Liver (tissue), 9 donors: Measurements from ENCODE around the gene NPAS1. TPM values are rescaled to one million over a fixed set of nuclear protein-coding genes. Genes with fewer than 3 reads are reported as not detected.

Source experiments
- DNase-seq: peaks from one replicate; pipeline ENCODE4 v3.0.0-alpha.2; 2017; ENCODE audit warnings: low spot score
- H3K27ac ChIP-seq, 2 donors: one replicate each; pipeline ENCODE4 v1.7.0; 2013; ENCODE audit warnings: inconsistent platforms in 2 of 2, low read length in 2 of 2, control low read depth in 1 of 2, low read depth in 1 of 2, mild to moderate bottlenecking in 1 of 2
- H3K27me3 ChIP-seq, 4 donors: one replicate each; pipeline versions ENCODE4 v1.6.1 to v1.7.0; 2013; ENCODE audit warnings: low read length in 3 of 4, inconsistent platforms in 1 of 4, mild to moderate bottlenecking in 1 of 4, moderate library complexity in 1 of 4; ENCODE audit not compliant: control insufficient read depth in 4 of 4, insufficient read depth in 4 of 4
- H3K36me3 ChIP-seq, 4 donors: one replicate each; pipeline versions ENCODE4 v1.6.1 to v1.7.0; 2013; ENCODE audit warnings: low read length in 3 of 4, mild to moderate bottlenecking in 3 of 4, low read depth in 1 of 4, moderate library complexity in 1 of 4; ENCODE audit not compliant: control insufficient read depth in 4 of 4, insufficient read depth in 3 of 4
- H3K4me1 ChIP-seq, 4 donors: one replicate each; pipeline versions ENCODE4 v1.6.1 to v1.7.0; 2013; ENCODE audit warnings: low read length in 3 of 4, mild to moderate bottlenecking in 3 of 4, moderate library complexity in 1 of 4; ENCODE audit not compliant: control insufficient read depth in 4 of 4, insufficient read depth in 4 of 4
- H3K4me3 ChIP-seq, 3 donors: one replicate each; pipeline versions ENCODE4 v1.6.1 to v1.7.0; 2013; ENCODE audit warnings: low read length in 3 of 3, control low read depth in 1 of 3, low read depth in 1 of 3, mild to moderate bottlenecking in 1 of 3
- H3K9ac ChIP-seq, 2 donors: one replicate each; pipeline ENCODE4 v1.7.0; 2013; ENCODE audit warnings: low read length in 2 of 2, mild to moderate bottlenecking in 2 of 2, moderate library complexity in 2 of 2, control low read depth in 1 of 2, low read depth in 1 of 2
- H3K9me3 ChIP-seq, 4 donors: one replicate each; pipeline versions ENCODE4 v1.6.1 to v1.7.0; 2013; ENCODE audit warnings: low read length in 3 of 4; ENCODE audit not compliant: control insufficient read depth in 4 of 4
- FOXA1 ChIP-seq: IDR thresholded peaks from 2 replicates; pipeline ENCODE4 v1.6.1; 2016; ENCODE audit warnings: antibody characterized with exemption
- FOXA2 ChIP-seq: IDR thresholded peaks from 2 replicates; pipeline ENCODE4 v1.6.1; 2016; ENCODE audit warnings: antibody characterized with exemption
- GABPA ChIP-seq, 2 donors: IDR thresholded peaks in 1 of 2; conservative IDR thresholded peaks in 1 of 2; 2 replicates each; pipeline ENCODE4 v1.6.1; 2016; ENCODE audit warnings: antibody characterized with exemption in 2 of 2, mild to moderate bottlenecking in 1 of 2, moderate library complexity in 1 of 2
- HNF4A ChIP-seq, 2 donors: conservative IDR thresholded peaks; 2 replicates each; pipeline ENCODE4 v1.6.1; 2016; ENCODE audit warnings: antibody characterized with exemption in 2 of 2, mild to moderate bottlenecking in 2 of 2
- HNF4G ChIP-seq: IDR thresholded peaks from 2 replicates; pipeline ENCODE4 v1.6.1; 2016; ENCODE audit warnings: antibody characterized with exemption
- NR2F2 ChIP-seq: IDR thresholded peaks from 2 replicates; pipeline ENCODE4 v1.6.1; 2016; ENCODE audit warnings: antibody characterized with exemption
- RAD21 ChIP-seq, 2 donors: IDR thresholded peaks; 2 replicates each; pipeline ENCODE4 v1.6.1; 2016; ENCODE audit warnings: antibody characterized with exemption in 2 of 2, mild to moderate bottlenecking in 2 of 2
- SP1 ChIP-seq: IDR thresholded peaks from 2 replicates; pipeline ENCODE4 v1.6.1; 2018; ENCODE audit warnings: antibody characterized with exemption, mild to moderate bottlenecking
- TAF1 ChIP-seq: conservative IDR thresholded peaks from 2 replicates; pipeline ENCODE4 v1.6.1; 2016; ENCODE audit warnings: antibody characterized with exemption, mild to moderate bottlenecking
- YY1 ChIP-seq: IDR thresholded peaks from 2 replicates; pipeline ENCODE4 v1.6.1; 2016; ENCODE audit warnings: antibody characterized with exemption, mild to moderate bottlenecking
- WGBS: extraction: QIAGEN DNeasy Blood & Tissue Kit; methylation state at CpG from one replicate; pipeline ENCODE4 v1.1.7; 2013; 5-methylcytosine and 5-hydroxymethylcytosine counted together
- polyA plus RNA-seq, 2 donors: library from polyadenylated mRNA; stranded (reverse) in 1 of 2; unstranded in 1 of 2; fragments of 200-250 nt in 1 of 2; fragments of >200 nt in 1 of 2; fragmentation: Nextera tagmentation in 1 of 2; extraction: Ambion mirVana in 1 of 2; gene quantifications; one replicate each; pipeline versions ENCODE4 v1.2.1 to v1.2.3, GENCODE V29; 2013 to 2015
- total RNA-seq, 2 donors: library from RNA; depleted of rRNA; stranded (reverse); fragments of >200 nt; gene quantifications; one replicate each; pipeline ENCODE4 v1.2.3, GENCODE V29; 2014
- TF ChIP-seq, protein P1 (sequence below): IDR thresholded peaks from 2 replicates; pipeline ENCODE4 v1.6.1; 2016; ENCODE audit warnings: antibody characterized with exemption
- TF ChIP-seq, protein P2 (sequence below): fragments of 150-350 bp; IDR thresholded peaks from 2 replicates; pipeline ENCODE4 v1.5.1; 2017; ENCODE audit warnings: improper control_type of control experiment, low read depth, low read length; ENCODE audit not compliant: missing input control
- TF ChIP-seq, protein P3 (sequence below): IDR thresholded peaks from 2 replicates; pipeline ENCODE4 v1.6.1; 2016; ENCODE audit warnings: antibody characterized with exemption, mild to moderate bottlenecking
- donor health status: healthy.
- donor health status: healthy.
- donor health status: healthy.
- donor health status: healthy.
- donor health status: healthy.

Gene NPAS1
- total and polyA plus RNA-seq, 4 donors: 0.22 TPM; not detected in 3

DNA sequence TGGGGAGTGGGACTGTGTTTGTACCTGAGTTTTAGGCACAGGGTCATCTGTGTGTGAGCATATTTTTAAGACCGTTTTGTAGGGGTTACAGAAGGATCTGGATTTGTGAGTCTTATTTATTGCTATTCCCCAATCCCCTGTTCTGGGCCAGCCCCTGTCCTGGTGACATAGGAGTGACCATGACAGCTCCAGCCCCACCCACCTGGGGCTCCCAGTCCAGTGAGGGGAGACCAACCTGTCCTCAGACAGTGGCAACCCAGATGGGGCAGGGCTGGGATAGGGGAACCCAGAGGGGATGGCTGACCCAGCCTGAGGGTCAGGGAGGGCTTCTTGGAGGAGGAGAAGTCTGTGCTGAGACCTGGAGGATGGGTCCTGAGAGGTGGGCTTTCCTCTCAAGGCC lies 18.1 kb downstream of the NPAS1 start:
- Histone ChIP-seq H3K36me3 (no peaks in the 10 kb centered on the region), H3K9me3 (no peaks in the 10 kb centered on the region), H3K4me3 (no peak overlapping the region), H3K4me1 (peaks cover 3 to 13% (median 8%) of the 10 kb centered on the region in 4 donors), H3K9ac (no peak overlapping the region), H3K27me3 (no peaks in the 10 kb centered on the region), H3K27ac (no peak overlapping the region)
- TF ChIP-seq RAD21 (IDR thresholded peaks at IDR 0.05) (no peak), YY1 (no peak), HNF4G (no peak), SP1 (no peak), FOXA1 (no peak), FOXA2 (no peak), NR2F2 (no peak)
- TF ChIP-seq, protein P1, sequence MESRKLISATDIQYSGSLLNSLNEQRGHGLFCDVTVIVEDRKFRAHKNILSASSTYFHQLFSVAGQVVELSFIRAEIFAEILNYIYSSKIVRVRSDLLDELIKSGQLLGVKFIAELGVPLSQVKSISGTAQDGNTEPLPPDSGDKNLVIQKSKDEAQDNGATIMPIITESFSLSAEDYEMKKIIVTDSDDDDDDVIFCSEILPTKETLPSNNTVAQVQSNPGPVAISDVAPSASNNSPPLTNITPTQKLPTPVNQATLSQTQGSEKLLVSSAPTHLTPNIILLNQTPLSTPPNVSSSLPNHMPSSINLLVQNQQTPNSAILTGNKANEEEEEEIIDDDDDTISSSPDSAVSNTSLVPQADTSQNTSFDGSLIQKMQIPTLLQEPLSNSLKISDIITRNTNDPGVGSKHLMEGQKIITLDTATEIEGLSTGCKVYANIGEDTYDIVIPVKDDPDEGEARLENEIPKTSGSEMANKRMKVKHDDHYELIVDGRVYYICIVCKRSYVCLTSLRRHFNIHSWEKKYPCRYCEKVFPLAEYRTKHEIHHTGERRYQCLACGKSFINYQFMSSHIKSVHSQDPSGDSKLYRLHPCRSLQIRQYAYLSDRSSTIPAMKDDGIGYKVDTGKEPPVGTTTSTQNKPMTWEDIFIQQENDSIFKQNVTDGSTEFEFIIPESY: no peak
- TF ChIP-seq, protein P2, sequence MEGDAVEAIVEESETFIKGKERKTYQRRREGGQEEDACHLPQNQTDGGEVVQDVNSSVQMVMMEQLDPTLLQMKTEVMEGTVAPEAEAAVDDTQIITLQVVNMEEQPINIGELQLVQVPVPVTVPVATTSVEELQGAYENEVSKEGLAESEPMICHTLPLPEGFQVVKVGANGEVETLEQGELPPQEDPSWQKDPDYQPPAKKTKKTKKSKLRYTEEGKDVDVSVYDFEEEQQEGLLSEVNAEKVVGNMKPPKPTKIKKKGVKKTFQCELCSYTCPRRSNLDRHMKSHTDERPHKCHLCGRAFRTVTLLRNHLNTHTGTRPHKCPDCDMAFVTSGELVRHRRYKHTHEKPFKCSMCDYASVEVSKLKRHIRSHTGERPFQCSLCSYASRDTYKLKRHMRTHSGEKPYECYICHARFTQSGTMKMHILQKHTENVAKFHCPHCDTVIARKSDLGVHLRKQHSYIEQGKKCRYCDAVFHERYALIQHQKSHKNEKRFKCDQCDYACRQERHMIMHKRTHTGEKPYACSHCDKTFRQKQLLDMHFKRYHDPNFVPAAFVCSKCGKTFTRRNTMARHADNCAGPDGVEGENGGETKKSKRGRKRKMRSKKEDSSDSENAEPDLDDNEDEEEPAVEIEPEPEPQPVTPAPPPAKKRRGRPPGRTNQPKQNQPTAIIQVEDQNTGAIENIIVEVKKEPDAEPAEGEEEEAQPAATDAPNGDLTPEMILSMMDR: no peak
- no peak for DNase-seq
- WGBS: 67% methylated on average over 1 of the region's 1 CpG

DNA sequence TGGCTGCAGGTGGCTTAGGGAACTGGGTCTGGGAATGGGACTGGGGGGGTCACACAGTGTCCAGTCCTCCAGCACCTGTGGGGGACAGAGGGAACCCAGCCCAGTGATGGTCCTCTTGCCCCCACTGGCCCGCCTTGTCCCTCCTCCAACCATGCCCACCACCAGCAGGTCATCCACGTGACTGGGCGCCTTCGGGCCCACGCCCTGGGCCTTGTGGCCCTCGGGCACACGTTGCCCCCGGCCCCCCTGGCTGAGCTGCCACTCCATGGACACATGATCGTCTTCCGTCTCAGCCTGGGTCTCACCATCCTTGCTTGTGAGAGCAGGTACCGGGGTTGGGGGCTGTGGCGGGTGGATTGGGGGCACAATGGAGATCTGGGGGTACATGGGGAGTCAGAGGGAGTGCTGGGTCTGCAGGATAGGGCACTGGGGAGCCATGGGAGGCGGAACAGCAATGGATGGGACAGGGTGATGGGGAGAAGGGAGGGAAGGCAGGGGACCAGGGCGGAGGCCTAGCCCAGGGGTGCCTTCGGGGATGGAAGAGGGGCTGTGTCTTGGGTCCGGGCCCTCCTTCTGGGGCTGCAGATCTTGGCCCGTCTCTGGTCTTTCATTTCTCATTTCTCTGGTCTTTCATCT lies 19.7 kb downstream of the NPAS1 start:
- Histone ChIP-seq H3K36me3 (no peaks in the 10 kb centered on the region), H3K27ac (no peak overlapping the region), H3K9ac (no peak overlapping the region), H3K9me3 (no peaks in the 10 kb centered on the region), H3K4me3 (no peak overlapping the region), H3K4me1 (peaks cover 3 to 13% (median 8%) of the 10 kb centered on the region in 4 donors), H3K27me3 (no peaks in the 10 kb centered on the region)
- DNase-seq: no peak
- WGBS: 94% methylated on average over 17 of the region's 17 CpGs
- TF ChIP-seq RAD21 (IDR thresholded peaks at IDR 0.05) (no peak), FOXA2 (no peak), HNF4A (conservative IDR thresholded peaks at IDR 0.05) (no peak), TAF1 (no peak), SP1 (no peak), GABPA (IDR thresholded peaks at IDR 0.05 in 1 of 2, conservative IDR thresholded peaks at IDR 0.05 in 1 of 2) (no peak), FOXA1 (no peak), NR2F2 (no peak)
- TF ChIP-seq, protein P3, sequence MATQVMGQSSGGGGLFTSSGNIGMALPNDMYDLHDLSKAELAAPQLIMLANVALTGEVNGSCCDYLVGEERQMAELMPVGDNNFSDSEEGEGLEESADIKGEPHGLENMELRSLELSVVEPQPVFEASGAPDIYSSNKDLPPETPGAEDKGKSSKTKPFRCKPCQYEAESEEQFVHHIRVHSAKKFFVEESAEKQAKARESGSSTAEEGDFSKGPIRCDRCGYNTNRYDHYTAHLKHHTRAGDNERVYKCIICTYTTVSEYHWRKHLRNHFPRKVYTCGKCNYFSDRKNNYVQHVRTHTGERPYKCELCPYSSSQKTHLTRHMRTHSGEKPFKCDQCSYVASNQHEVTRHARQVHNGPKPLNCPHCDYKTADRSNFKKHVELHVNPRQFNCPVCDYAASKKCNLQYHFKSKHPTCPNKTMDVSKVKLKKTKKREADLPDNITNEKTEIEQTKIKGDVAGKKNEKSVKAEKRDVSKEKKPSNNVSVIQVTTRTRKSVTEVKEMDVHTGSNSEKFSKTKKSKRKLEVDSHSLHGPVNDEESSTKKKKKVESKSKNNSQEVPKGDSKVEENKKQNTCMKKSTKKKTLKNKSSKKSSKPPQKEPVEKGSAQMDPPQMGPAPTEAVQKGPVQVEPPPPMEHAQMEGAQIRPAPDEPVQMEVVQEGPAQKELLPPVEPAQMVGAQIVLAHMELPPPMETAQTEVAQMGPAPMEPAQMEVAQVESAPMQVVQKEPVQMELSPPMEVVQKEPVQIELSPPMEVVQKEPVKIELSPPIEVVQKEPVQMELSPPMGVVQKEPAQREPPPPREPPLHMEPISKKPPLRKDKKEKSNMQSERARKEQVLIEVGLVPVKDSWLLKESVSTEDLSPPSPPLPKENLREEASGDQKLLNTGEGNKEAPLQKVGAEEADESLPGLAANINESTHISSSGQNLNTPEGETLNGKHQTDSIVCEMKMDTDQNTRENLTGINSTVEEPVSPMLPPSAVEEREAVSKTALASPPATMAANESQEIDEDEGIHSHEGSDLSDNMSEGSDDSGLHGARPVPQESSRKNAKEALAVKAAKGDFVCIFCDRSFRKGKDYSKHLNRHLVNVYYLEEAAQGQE: no peak
- TF ChIP-seq, protein P1: no peak
- TF ChIP-seq, protein P2: no peak
